Tibial nerve (tissue), 4 donors: Measurements from ENCODE around the gene SPDYE17.
"Not testable (repeated sequence)": the region's sequence is repeated elsewhere in the genome, so short reads cannot be mapped to it uniquely, and the experiment has no call there.

Source experiments
- EP300 ChIP-seq, 2 donors: sonication (generic); formaldehyde crosslinking; IDR thresholded peaks; one replicate each; pipeline ENCODE4 v1.6.1; 2017; ENCODE audit warnings: antibody characterized with exemption in 2 of 2, mild to moderate bottlenecking in 1 of 2
- POLR2A ChIP-seq, 2 donors: fragments of 450-650 bp; IDR thresholded peaks; one replicate each; pipeline ENCODE4 v1.6.1; 2017; ENCODE audit warnings: antibody characterized with exemption in 2 of 2, mild to moderate bottlenecking in 2 of 2, moderate library complexity in 2 of 2
- TF ChIP-seq, protein P1 (sequence below), 5 experiments: fragments of 200-600 bp in 3 of 5; fragments of 450-650 bp in 2 of 5; sonication (generic) in 3 of 5; IDR thresholded peaks; one replicate each; pipeline ENCODE4 v1.5.1; 2016 to 2019; ENCODE audit warnings: antibody characterized with exemption in 5 of 5, mild to moderate bottlenecking in 3 of 5, moderate library complexity in 2 of 5

DNA sequence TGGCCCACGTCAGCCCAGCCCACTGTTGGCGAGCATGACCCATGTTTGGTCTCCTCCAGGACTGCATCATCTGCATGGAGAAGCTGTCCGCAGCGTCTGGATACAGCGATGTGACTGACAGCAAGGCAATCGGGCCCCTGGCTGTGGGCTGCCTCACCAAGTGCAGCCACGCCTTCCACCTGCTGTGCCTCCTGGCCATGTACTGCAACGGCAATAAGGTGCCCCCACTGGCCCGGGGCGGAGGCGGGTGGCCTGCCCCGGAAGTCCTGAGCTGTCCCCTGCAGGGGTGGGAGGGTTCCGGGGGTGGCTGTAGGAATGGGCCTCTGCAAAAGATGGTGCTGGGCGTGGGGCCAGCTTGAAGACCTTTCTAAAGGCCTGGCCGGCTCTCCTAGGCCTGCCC lies 30.1 kb downstream of the SPDYE17 start:
- TF ChIP-seq, protein P1, sequence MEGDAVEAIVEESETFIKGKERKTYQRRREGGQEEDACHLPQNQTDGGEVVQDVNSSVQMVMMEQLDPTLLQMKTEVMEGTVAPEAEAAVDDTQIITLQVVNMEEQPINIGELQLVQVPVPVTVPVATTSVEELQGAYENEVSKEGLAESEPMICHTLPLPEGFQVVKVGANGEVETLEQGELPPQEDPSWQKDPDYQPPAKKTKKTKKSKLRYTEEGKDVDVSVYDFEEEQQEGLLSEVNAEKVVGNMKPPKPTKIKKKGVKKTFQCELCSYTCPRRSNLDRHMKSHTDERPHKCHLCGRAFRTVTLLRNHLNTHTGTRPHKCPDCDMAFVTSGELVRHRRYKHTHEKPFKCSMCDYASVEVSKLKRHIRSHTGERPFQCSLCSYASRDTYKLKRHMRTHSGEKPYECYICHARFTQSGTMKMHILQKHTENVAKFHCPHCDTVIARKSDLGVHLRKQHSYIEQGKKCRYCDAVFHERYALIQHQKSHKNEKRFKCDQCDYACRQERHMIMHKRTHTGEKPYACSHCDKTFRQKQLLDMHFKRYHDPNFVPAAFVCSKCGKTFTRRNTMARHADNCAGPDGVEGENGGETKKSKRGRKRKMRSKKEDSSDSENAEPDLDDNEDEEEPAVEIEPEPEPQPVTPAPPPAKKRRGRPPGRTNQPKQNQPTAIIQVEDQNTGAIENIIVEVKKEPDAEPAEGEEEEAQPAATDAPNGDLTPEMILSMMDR (IDR thresholded peaks at IDR 0.05) = not testable (repeated sequence)
- TF ChIP-seq POLR2A, EP300 (IDR thresholded peaks at IDR 0.05): not testable (repeated sequence)
